DMS114 treated with DMSO at 0.1 percent for 48 hours (cell line): ENCODE data around the gene TREX2.

Source experiments
- DNase-seq: peaks from one replicate; lab custom pipeline; 2025; ENCODE audit not compliant: unreplicated experiment; lab: John Stamatoyannopoulos, UW

Gene TREX2

GRCh38 chrX:153440556-153441135 is 5.2 kb downstream of the TREX2 start:
- DNase-seq, result no peak

GRCh38 chrX:153439977-153440376 is 5.9 kb downstream of the TREX2 start:
- no peak for DNase-seq

DNA sequence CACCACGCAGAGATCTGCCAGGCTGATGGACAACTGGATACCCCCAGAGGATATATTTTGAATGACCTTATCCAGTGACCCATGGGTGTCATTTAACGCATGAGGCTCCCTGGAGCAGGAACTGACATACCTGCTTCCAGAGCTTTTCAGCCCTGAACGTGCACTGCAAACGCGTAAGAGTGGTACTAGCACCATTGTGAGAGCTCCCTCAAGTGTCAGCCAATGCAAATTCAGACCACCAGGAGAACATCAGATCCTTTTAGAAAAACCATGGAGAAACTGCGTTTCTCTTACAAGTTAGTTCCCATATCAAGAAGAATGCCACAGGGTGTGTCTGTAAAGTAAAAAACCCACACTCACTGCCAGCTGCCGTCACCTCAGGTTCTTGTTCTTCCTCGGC is 7.3 kb downstream of the TREX2 start:
- DNase-seq, result peak; percentile 35

DNA sequence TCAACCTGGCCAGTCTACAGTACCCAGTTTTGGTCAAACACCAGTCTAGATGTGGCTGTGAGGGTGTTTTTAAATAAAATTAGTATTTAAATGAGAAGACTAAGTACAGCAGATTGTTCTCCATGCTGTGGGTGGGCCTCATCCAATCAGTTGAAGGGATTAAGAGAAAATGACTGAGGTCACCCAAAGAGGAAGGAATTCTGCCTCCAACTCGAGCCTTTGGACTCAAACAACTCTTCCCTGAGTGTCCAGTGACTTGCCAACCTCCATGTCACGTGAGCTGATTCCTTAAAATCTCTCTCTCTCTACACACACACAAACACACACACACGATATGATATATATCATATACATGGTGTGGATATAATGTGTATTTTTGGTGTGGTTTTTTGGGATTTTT is 10.0 kb downstream of the TREX2 start:
- no peak for DNase-seq

DNA sequence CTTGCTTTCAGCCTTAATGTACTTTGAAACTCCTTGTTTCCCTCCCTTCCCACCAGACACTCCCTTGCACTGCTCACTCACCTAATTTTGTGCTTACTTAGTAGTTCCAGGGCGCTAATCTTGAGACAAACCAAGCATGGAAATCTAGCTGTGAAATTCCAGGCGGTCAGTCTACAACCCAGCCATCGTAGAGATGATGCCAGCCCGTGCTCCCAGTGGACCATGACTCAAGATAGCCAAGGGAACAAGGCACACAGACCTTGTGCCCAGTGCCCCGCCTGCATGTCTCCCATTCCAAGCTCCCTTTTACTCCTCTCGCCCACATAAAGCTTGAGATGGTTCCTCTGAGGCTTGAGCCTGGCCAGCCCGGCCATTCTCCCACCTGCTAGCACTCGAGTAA is 11.1 kb downstream of the TREX2 start:
- no peak for DNase-seq

GRCh38 chrX:153433781-153434285 is 12.0 kb downstream of the TREX2 start:
- no peak for DNase-seq

- DNase-seq, result no peak
These were observed 12.6 kb downstream of the TREX2 start for GRCh38 chrX:153433161-153433680.

- no peak for DNase-seq
These were observed 15.1 kb downstream of the TREX2 start for GRCh38 chrX:153430796-153431195.

GRCh38 chrX:153426204-153426603 is 19.7 kb downstream of the TREX2 start:
- no peak for DNase-seq

- no peak for DNase-seq
These were observed 22.2 kb downstream of the TREX2 start for GRCh38 chrX:153423652-153424051.

- DNase-seq, result no peak
These were observed 24.0 kb downstream of the TREX2 start for GRCh38 chrX:153421856-153422255.

DNA sequence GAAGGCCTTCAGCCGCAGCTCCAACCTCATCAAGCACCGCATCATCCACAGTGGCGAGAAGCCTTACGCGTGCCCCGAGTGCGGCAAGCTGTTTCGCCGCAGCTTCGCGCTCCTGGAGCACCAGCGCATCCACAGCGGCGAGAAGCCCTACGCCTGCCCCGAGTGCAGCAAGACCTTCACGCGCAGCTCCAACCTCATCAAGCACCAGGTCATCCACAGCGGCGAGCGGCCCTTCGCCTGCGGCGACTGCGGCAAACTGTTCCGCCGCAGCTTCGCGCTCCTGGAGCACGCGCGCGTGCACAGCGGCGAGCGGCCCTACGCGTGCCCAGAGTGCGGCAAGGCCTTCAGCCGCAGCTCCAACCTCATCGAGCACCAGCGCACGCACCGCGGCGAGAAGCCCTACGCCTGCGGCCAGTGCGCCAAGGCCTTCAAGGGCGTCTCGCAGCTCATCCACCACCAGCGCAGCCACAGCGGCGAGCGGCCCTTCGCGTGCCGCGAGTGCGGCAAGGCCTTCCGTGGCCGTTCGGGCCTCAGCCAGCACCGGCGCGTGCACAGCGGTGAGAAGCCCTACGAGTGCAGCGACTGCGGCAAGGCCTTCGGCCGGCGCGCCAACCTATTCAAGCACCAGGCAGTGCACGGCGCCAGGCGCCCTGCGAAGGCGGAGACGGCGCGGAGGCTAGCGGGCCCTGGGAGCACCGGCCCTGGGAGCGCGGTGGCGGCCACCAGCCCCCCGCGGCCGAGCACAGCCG is 24.8 kb downstream of the TREX2 start:
- no peak for DNase-seq

- DNase-seq, result no peak
These were observed 28.2 kb downstream of the TREX2 start for GRCh38 chrX:153417637-153418036.

DNA sequence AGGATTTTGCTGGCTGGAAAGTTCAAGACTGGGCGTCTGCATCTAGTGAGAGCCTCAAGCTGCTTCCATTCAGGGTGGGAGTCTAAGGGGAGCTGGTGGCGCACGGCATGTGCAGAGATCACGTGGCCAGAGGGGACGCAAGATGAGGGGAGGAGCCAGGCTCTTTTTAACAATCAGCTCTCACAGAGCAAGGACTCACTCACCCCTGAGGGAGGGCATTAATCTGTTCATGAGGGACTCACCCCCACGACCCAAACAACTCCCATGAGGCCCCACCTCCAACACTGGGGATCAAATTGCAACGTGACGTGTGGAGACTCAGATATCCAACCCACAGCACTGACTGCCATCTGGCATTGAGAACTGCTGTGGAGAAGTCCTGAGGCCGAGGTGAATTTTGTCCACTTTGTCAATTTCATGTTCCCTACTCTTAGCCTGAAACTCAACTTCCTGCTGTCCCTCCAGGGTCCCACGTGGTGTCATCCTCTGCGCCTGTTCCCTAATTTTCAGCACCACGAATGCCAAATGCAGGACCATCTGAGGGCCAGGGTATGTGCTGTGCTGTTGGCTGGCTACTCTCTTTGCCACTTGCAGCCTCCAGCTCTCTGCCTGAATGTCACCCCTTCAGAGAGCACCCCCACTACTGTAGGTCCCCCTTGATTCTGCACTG is 28.9 kb downstream of the TREX2 start:
- no peak for DNase-seq

GRCh38 chrX:153414856-153415510 is 30.9 kb downstream of the TREX2 start:
- DNase-seq, result no peak

GRCh38 chrX:153413731-153414130 is 32.1 kb downstream of the TREX2 start:
- no peak for DNase-seq

- DNase-seq, result peak; percentile 31
These were observed 32.8 kb downstream of the TREX2 start for GRCh38 chrX:153412746-153413720.

DNA sequence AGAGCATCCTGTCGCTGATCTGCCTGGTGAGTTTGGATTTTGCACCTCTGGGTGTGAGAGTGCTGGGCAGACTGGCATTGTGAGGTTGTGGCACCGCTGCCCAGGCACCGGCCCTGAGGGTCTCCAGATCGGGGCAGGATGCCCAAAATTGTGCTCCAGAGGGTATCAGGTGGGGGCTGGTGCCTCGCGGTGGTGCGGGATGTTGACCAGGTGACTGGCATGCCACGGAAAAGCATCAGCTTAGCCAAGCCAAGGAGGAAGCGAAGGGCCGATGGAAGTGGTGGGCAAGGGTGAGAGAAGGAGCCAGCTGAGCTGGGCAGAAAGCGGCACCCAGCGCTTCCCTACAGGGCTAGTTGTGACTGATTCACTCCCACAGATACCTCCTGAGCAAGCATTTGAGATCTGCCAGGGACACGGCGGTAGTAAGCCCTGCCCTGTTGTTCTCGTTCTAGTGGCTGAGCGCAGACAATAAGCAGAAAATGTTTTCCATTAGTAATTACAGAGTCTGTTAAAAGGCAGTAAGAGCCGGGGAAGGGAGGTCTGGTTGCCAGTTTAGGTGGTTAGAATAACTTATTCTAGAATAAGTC is 33.8 kb downstream of the TREX2 start:
- no peak for DNase-seq

DNA sequence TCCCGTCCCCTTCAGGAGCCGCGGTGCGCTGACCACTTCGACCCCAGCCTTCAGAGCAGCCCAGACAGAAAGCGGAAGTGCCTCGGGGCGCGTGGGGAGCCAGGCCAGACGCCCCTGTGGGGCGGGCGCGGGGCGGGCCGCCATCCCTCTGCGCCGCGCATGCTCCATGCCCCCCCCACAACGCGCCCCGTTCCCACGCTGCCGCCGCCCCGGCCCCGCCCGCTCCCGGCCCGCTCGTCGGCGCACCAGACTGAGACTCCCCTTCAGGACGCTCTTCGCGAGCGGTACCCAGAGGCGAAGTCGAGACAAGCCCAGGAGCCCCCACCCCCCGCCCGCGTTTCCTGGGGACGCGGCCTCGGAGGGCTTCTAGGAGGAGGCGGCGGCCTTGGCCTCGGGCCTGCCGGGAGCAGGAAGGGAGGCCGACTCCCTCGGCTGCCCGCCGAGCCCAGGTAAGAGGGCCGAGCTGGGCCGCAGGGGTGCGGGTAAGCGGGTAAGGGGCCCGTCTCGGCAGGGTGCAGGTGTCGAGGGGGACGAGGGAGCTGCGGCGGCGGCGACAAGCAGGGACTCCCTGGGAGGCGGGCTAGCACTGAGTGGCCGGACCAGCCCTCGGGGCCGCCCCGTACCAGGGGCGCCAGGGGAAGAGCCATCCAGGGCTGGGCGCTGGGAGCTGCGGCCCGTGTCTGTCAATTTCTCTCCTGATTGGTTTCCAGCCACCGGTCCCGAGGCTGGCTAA is 34.4 kb downstream of the TREX2 start, which contains the start of gene ZFP92:
Gene ZFP92 (plus strand): TSS at position 218 of the 733 bp plus-strand sequence. CDS start 6,851 bp downstream, outside the sequence.
- DNase-seq, result no peak
